HL-60 (cell line): ENCODE data around the gene MARCO.

Experiments
- CTCF ChIP-seq: IDR thresholded peaks from one replicate; pipeline ENCODE4 v1.5.1; 2011; ENCODE audit warnings: low read length, control low read depth, inconsistent platforms; ENCODE audit not compliant: insufficient read depth
- GABPA ChIP-seq: IDR thresholded peaks from 2 replicates; pipeline ENCODE4 v1.6.1; 2012; ENCODE audit warnings: low read depth
- POLR2AphosphoS5 ChIP-seq: IDR thresholded peaks from 2 replicates; pipeline ENCODE4 v1.6.1; 2012; ENCODE audit warnings: low read depth
- REST ChIP-seq: IDR thresholded peaks from 2 replicates; pipeline ENCODE4 v1.6.1; 2012; ENCODE audit warnings: low read depth; ENCODE audit not compliant: insufficient replicate concordance
- SPI1 ChIP-seq: IDR thresholded peaks from 2 replicates; pipeline ENCODE4 v1.6.1; 2012; ENCODE audit warnings: low read depth, mild to moderate bottlenecking, borderline replicate concordance

GRCh38 chr2:119025762-119026351, 83.9 kb downstream of the MARCO start:
- TF ChIP-seq CTCF (no peak), SPI1 (no peak), REST (no peak), POLR2AphosphoS5 (no peak), GABPA (no peak)
